SH-SY5Y (cell line): ENCODE results near the gene SLC50A1.

Source experiments
- GATA2 ChIP-seq: IDR thresholded peaks from 2 replicates; pipeline ENCODE4 v1.6.1; 2011; ENCODE audit warnings: mild to moderate bottlenecking, low read depth, low read length
- GATA3 ChIP-seq: IDR thresholded peaks from 2 replicates; pipeline ENCODE4 v1.6.1; 2011; ENCODE audit warnings: low read depth, mild to moderate bottlenecking, low read length, moderate library complexity

The SLC50A1 gene, protein sequence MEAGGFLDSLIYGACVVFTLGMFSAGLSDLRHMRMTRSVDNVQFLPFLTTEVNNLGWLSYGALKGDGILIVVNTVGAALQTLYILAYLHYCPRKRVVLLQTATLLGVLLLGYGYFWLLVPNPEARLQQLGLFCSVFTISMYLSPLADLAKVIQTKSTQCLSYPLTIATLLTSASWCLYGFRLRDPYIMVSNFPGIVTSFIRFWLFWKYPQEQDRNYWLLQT

DNA sequence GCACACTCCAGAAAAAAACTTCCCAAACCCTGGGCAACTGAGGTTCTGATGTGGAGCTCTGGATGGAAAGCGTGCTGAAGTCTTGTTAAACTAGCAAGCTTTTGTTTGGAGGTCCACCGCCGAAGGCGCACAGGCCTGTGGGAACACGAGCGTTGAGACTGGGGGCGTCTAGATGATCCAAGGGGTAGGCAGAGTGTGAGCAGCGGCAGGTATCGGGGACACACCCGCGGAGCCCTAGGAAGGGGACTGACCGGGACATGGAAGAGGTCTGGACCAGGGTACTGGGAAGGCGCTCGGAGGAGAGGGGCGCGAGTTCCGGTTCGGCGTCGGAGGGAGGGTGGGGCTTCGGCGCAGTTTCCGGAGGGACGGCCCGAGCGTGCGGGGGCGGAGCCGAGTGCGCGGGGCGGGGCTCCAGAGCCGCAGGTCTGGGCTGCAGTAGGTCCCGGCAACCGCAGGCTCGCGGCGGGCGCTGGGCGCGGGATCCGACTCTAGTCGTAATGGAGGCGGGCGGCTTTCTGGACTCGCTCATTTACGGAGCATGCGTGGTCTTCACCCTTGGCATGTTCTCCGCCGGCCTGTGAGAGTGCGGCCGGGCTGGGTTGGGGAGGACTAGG lies at the start of gene SLC50A1:
Gene SLC50A1, plus strand, starts transcription at position 438 of the 614 bp plus-strand sequence. Its CDS starts 60 bp downstream, at position 498.
- no peak for TF ChIP-seq GATA3
- TF ChIP-seq GATA2: no peak

DNA sequence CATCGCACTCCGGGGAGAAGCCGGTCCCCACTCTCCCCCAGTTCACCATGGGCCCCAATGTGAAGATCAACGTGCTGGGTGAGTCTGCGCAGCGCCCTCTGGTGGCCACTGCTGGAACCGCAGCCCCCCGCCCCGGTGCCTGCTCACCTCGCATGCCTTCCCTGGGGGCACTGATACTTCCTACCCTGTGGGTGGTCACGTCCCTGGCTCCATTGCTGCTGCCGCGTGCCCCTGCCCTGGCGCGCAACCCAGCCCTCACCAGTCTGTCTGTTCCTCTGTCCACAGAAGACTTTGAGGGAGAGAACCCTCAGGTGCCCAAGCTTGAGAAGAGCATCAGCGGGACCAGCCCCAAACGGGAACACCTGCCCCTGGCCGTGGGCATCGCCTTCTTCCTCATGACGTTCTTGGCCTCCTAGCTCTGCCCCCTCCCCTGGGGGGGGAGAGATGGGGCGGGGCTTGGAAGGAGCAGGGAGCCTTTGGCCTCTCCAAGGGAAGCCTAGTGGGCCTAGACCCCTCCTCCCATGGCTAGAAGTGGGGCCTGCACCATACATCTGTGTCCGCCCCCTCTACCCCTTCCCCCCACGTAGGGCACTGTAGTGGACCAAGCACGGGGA lies 49.4 kb upstream of the SLC50A1 start:
- TF ChIP-seq GATA3: no peak
- TF ChIP-seq GATA2: no peak

- TF ChIP-seq GATA3 (no peak), GATA2 (no peak)
Measured at GRCh38 chr1:155086856-155087535, 48.7 kb upstream of the SLC50A1 start.

DNA sequence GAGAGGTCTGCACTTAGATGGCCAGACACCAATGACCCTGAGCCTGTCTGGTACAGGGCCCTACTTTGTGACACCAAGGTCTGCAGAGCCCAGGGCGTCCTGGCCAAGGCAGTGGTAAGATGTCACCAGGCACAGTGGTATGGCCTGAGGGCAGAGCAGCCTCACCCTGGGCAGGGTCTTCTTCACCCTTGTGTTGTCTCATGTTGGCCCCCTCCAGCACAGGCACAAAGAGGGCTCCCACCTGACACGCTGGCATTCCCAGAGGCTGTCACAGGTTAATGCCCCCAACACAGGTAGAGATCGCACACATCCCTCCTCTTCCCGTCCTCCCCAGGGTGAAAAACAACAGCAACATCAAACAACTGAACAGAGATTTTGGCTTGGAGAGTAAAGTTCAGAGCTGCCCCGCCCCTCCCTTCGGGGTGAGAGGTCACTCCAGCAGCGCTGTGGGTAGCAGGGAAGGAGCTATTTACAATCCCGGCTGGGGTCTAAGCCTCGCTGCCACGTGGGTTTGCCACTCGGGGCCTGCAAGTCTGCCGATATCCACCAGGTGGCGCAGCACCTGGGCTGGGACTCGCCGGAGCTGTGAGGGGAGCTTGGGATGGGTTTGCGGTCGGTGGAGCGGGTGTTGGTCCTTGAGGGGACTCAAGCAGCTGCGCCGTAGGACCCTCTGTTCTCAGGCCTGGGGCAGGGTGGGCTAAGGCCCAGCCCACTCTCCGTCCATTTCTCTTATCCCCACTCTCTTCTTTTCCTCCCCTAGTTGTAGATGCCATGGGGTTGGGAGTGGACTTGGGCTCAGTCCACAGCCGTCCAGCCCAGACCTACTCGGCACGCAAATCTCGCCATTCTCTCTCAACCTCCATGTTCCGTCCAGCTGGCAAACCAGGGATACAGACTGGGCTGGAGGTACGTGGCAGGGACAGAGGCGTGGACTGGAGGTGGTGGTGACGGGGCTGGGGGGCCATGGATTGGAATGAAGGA lies 44.3 kb upstream of the SLC50A1 start:
- TF ChIP-seq GATA2 (no peak), GATA3 (no peak)

GRCh38 chr1:155092131-155092530 lies 43.5 kb upstream of the SLC50A1 start:
- TF ChIP-seq GATA2: no peak
- TF ChIP-seq GATA3: no peak

- no peak for TF ChIP-seq GATA2
- TF ChIP-seq GATA3: no peak
Measured at GRCh38 chr1:155092641-155093040, 43.0 kb upstream of the SLC50A1 start.

- TF ChIP-seq GATA3 (no peak), GATA2 (no peak)
Measured at GRCh38 chr1:155093911-155094621, 41.6 kb upstream of the SLC50A1 start.

DNA sequence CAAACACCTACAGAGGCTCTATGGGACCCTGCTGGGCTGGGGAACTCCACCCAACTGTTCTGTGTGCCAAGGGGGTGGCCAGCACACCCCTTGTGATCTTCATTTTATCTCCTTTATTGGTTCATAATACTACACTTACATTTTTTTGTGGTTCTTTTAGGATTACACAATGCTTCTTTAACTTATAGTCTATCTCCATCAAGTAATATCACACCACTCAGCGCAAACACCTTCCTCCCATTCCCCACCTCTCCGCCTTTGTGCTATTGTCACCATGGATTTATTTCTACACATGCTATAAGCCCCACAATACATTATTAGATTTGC lies 41.1 kb upstream of the SLC50A1 start:
- TF ChIP-seq GATA3 (no peak), GATA2 (no peak)

- TF ChIP-seq GATA2: no peak
- no peak for TF ChIP-seq GATA3
Measured at GRCh38 chr1:155099331-155099730, 36.3 kb upstream of the SLC50A1 start.

DNA sequence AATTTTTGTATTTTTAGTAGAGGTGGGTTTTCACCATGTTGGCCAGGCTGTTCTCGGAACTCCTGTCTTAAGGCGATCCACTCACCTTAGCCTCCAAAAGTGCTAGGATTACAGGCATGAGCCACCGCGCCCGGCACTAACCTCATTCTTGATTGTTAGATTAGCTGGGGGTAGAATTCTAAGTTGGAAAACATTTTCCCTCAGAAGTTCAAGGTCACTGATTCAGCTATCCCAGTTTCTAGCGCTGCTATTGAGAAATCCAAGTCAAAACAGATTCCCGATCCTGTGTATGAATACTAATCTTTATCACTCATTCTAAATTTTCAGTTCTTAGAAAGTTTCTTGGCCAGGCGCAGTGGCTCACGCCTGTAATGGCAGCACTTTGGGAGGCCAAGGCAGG lies 32.3 kb upstream of the SLC50A1 start:
- no peak for TF ChIP-seq GATA3
- TF ChIP-seq GATA2: no peak

DNA sequence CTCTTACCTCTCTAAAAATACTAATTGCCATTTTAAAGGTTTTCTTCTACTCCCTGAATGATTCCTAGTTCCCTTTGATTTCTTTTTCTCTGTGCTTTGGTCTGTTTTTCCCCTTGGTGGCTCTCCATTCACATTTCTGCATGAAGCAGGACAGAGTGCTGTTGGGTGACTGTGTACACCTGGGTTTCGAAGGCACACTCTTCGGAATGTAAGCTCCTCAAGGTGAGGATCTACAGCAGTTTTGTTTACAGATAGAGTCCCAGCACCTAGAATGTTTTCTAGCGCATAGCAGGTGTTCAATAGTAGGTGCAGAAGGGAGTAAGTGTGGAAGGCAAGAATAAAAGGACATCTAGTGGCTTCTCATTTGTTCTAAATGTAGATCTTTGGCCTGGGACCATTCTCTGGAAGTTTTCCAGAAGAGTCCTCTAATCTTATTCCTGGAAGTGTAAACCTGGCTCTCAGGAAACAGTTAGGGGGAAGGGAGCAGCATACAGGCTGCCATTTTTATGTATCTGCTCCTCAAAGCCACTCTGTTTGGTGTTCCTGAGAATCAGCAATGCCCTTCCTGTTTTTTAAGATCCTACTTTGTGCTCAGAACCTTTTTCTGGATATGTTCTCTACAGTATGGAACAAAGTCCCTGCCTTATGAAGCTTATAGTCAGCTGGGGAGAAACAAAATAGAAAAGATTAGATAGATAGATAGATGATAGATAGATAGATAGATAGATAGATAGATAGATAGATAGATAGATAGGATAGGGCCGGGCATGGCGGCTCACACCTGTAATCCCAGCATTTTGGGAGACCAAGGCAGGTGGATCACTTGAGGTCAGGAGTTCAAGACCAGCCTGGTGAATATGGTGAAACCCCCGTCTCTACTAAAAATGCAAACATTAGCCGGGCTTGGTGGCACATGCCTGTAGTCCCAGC lies 30.8 kb upstream of the SLC50A1 start:
- TF ChIP-seq GATA2 (no peak), GATA3 (no peak)

GRCh38 chr1:155105604-155106011 lies 30.0 kb upstream of the SLC50A1 start:
- TF ChIP-seq GATA2 (no peak), GATA3 (no peak)
